ENCODE data around the gene SCO1.

SCO1 gene

DNA sequence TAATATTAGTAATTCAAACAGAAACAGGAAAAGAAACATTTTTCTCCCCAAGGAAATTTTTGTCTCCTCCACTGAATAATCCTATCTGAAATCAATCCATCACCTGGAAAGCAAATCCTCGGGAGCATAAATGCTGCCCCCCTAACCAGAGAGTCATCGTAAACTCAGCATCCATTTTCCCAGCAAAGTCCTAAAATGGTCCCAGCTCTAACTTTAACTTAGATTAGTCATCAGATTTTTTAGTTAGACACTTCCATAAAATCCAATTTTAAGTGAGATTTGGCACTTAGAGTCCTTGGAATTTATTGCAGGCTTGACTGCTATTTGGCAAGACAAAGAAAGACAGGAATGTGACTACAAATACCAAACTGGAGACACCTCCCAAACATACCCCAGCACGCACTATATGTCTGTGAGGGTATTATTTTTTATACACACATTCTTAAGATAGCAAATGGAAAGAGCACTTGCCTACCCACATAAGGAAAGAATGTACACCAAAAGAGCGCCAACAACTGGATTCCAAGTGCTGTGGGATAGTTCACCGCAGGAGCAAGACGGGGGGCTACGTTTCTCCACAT lies 15.4 kb downstream of the SCO1 start:
- no peak overlapping the region for H3K27ac ChIP-seq (ENCODE audit: low read depth, low read length)
- H3K4me1 ChIP-seq (ENCODE audit: control insufficient read depth, insufficient read depth, low read length), result no peaks in the 10 kb centered on the region
- peaks cover 93% of the 10 kb centered on the region for H3K36me3 ChIP-seq (ENCODE audit: control insufficient read depth, insufficient read depth, low read length)
- no peak overlapping the region for H3K4me3 ChIP-seq (ENCODE audit: low read depth, low read length)
- H3K27me3 ChIP-seq (ENCODE audit: control insufficient read depth, insufficient read depth, low read length), result no peaks in the 10 kb centered on the region
- H3K9ac ChIP-seq (ENCODE audit: low read depth, low read length), result no peak overlapping the region
- H3K9me3 ChIP-seq (ENCODE audit: control insufficient read depth, insufficient read depth, low read length), result no peaks in the 10 kb centered on the region

DNA sequence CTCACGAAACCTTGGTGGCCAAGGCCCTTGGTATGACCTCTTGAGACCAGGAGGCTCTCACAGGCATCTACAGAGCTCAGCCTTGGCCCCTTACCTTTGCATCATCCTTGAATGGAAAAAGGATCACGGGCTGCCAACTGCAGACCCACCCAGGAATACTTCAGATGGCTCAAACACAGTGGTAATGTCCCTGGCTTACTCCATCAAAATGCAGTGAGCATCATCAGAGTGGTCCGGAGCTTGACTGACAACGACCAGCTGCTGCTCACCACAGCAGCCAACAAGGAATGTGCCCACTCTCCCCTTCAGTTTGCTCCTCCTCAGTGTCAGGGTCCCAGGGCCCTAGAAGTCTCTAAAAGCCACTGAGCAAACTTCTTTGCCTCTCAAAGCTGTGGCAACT lies 22.6 kb downstream of the SCO1 start:
- Histone ChIP-seq H3K4me1 (ENCODE audit: control insufficient read depth, insufficient read depth, low read length) (no peaks in the 10 kb centered on the region), H3K36me3 (ENCODE audit: control insufficient read depth, insufficient read depth, low read length) (peaks cover 51% of the 10 kb centered on the region), H3K9ac (ENCODE audit: low read depth, low read length) (no peak overlapping the region), H3K27me3 (ENCODE audit: control insufficient read depth, insufficient read depth, low read length) (no peaks in the 10 kb centered on the region), H3K9me3 (ENCODE audit: control insufficient read depth, insufficient read depth, low read length) (no peaks in the 10 kb centered on the region), H3K27ac (ENCODE audit: low read depth, low read length) (no peak overlapping the region), H3K4me3 (ENCODE audit: low read depth, low read length) (no peak overlapping the region)

DNA sequence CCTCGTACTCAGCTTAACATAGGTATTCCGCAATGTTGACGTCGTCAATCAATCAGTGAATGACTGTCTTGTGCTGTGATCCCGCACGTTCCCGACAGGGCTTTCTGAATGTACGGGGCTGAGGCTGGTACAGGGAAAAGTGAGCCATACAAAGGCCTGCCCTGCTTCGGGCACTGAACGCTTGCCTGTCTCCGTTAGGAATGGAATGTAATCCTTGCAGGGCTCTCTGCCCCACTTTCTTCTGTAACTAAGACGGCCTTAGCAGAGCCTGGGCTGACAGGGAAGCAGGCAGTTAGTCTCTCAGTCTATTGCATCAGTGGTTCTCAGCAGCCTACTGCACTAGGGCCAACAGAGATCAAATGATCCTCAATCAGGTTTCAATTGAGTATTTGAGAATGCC lies 24.0 kb downstream of the SCO1 start:
- H3K9me3 ChIP-seq (ENCODE audit: control insufficient read depth, insufficient read depth, low read length), result no peaks in the 10 kb centered on the region
- H3K9ac ChIP-seq (ENCODE audit: low read depth, low read length), result no peak overlapping the region
- H3K36me3 ChIP-seq (ENCODE audit: control insufficient read depth, insufficient read depth, low read length), result peaks cover 37% of the 10 kb centered on the region
- no peaks in the 10 kb centered on the region for H3K4me1 ChIP-seq (ENCODE audit: control insufficient read depth, insufficient read depth, low read length)
- no peaks in the 10 kb centered on the region for H3K27me3 ChIP-seq (ENCODE audit: control insufficient read depth, insufficient read depth, low read length)
- no peak overlapping the region for H3K4me3 ChIP-seq (ENCODE audit: low read depth, low read length)
- no peak overlapping the region for H3K27ac ChIP-seq (ENCODE audit: low read depth, low read length)

DNA sequence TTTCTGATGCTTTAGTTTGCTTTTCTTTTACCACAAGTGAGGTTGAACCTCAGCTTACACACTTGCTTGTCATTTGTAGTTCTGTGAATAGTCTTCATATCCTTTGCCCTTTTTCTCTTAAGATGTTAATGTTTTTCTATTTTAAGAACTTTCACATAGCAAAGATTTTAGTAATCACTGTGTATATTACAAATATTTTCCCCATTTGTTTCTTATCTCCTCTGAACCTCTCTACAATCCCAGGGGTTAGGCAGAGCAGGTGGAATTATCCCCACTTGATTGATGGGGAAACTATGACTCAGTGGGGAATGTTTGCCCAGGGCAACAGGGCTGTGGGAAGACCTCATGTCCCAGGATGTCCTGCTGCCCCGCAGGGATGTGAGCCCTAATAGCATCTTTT lies 28.6 kb downstream of the SCO1 start:
- H3K4me1 ChIP-seq (ENCODE audit: control insufficient read depth, insufficient read depth, low read length), result no peaks in the 10 kb centered on the region
- H3K36me3 ChIP-seq (ENCODE audit: control insufficient read depth, insufficient read depth, low read length), result peaks cover 3% of the 10 kb centered on the region; the same call in 1 of the 2 replicates
- no peak overlapping the region for H3K4me3 ChIP-seq (ENCODE audit: low read depth, low read length)
- H3K9me3 ChIP-seq (ENCODE audit: control insufficient read depth, insufficient read depth, low read length), result no peaks in the 10 kb centered on the region
- no peaks in the 10 kb centered on the region for H3K27me3 ChIP-seq (ENCODE audit: control insufficient read depth, insufficient read depth, low read length)
- H3K9ac ChIP-seq (ENCODE audit: low read depth, low read length), result no peak overlapping the region
- no peak overlapping the region for H3K27ac ChIP-seq (ENCODE audit: low read depth, low read length)

DNA sequence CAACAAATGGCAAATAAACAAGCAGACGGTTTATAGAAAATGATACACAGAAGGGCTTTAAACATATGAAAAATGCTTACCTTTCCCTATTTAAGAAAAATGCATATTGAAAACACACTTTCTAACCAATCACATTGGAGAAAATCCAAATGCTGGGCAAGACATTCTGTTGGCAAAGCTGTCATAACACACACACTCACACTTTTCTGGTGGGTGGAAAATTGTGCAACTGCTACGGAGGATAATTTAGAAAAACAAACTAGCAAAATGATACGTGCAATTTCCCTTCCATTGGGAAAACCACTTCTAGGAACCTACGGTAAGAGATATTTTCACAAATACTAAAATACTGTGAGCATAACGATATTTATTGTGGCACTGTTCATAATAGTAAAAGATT lies 30.4 kb downstream of the SCO1 start:
- no peaks in the 10 kb centered on the region for H3K36me3 ChIP-seq (ENCODE audit: control insufficient read depth, insufficient read depth, low read length)
- H3K27ac ChIP-seq (ENCODE audit: low read depth, low read length), result no peak overlapping the region
- H3K4me1 ChIP-seq (ENCODE audit: control insufficient read depth, insufficient read depth, low read length), result no peaks in the 10 kb centered on the region
- no peak overlapping the region for H3K4me3 ChIP-seq (ENCODE audit: low read depth, low read length)
- H3K27me3 ChIP-seq (ENCODE audit: control insufficient read depth, insufficient read depth, low read length), result no peaks in the 10 kb centered on the region
- no peak overlapping the region for H3K9ac ChIP-seq (ENCODE audit: low read depth, low read length)
- no peaks in the 10 kb centered on the region for H3K9me3 ChIP-seq (ENCODE audit: control insufficient read depth, insufficient read depth, low read length)

DNA sequence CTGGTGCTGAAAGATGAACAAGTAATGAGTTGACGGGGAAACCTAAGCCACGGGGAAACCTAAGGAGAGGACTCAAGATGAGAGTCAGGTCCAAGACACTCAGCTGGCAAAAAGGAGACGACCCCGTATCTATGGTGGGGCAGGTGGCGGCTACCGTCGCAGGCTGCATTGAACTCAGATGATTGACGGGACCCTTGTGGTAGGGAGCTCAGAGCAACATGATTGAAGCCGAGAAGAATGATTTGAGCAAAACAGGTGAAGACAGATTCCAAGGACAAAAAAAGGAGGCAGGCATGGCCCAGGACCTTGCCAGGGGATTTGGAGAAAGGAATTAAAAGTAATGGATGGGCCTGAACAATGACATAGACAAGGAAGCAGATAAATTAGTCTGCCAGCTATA lies 32.8 kb downstream of the SCO1 start:
- no peak overlapping the region for H3K4me3 ChIP-seq (ENCODE audit: low read depth, low read length)
- no peak overlapping the region for H3K9ac ChIP-seq (ENCODE audit: low read depth, low read length)
- H3K27ac ChIP-seq (ENCODE audit: low read depth, low read length), result no peak overlapping the region
- H3K9me3 ChIP-seq (ENCODE audit: control insufficient read depth, insufficient read depth, low read length), result no peaks in the 10 kb centered on the region
- no peaks in the 10 kb centered on the region for H3K4me1 ChIP-seq (ENCODE audit: control insufficient read depth, insufficient read depth, low read length)
- no peaks in the 10 kb centered on the region for H3K27me3 ChIP-seq (ENCODE audit: control insufficient read depth, insufficient read depth, low read length)
- H3K36me3 ChIP-seq (ENCODE audit: control insufficient read depth, insufficient read depth, low read length), result no peaks in the 10 kb centered on the region

DNA sequence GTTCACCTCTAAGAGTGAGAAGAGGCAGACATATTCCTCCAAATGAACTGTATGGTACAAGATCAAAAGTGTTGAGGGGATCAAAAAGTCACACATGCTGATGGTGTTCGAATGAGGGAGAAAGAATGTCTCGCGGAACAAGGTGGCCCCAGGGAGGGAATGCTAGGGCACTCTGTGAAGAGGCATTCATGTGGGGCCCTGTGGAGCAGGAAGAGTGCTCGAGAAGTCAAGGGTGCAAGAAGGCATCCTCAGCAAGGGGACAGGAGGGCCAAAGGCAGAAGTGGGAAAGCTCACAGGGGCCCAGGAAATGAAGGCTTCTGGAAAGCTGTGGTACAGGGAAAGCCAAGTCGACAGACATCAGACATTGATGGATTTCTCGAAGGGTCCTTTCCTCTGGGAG lies 34.1 kb downstream of the SCO1 start:
- no peak overlapping the region for H3K27ac ChIP-seq (ENCODE audit: low read depth, low read length)
- H3K4me1 ChIP-seq (ENCODE audit: control insufficient read depth, insufficient read depth, low read length), result no peaks in the 10 kb centered on the region
- H3K9me3 ChIP-seq (ENCODE audit: control insufficient read depth, insufficient read depth, low read length), result no peaks in the 10 kb centered on the region
- H3K36me3 ChIP-seq (ENCODE audit: control insufficient read depth, insufficient read depth, low read length), result no peaks in the 10 kb centered on the region
- H3K4me3 ChIP-seq (ENCODE audit: low read depth, low read length), result no peak overlapping the region
- no peaks in the 10 kb centered on the region for H3K27me3 ChIP-seq (ENCODE audit: control insufficient read depth, insufficient read depth, low read length)
- H3K9ac ChIP-seq (ENCODE audit: low read depth, low read length), result no peak overlapping the region

DNA sequence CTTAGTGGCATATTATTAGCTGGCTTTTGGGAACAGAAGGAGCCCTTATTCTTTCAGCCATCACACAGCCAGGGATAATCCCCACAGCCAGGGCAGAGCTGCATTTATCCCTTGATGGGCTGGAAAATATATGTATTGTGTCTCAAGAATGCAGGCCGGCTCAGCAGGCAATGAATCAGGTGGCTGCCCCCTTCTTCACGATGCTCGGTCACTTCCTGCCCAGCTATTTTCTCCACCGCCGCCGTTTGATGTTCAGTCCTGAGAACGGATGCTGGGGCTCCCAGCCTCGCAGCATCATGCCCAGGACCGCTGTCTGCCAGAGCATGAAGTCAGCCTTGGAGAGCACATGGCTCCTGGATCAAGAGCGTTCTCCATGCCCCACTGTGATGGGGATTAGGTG lies 35.9 kb downstream of the SCO1 start:
- no peaks in the 10 kb centered on the region for H3K36me3 ChIP-seq (ENCODE audit: control insufficient read depth, insufficient read depth, low read length)

DNA sequence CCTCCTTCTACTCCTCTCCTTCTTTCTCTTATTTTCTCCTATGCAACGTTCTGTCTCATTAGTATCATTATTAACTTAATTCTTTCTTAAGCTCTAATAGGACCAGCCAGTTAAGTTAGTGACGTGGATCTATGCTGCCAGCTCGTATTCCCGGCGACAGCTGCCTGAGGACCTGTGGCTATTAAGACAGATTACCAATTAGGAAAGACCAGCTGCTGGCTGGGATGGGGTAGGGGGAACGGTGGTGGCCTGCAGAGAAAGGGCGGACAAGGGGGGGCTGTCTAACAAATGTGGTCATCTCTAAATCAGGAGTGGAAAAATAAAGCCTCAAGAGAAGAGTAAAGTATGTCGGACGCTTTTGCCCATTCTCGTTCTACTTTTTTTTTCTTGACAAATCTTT lies 39.5 kb downstream of the SCO1 start:
- Histone ChIP-seq H3K27me3 (ENCODE audit: control insufficient read depth, insufficient read depth, low read length) (no peaks in the 10 kb centered on the region), H3K27ac (ENCODE audit: low read depth, low read length) (no peak overlapping the region), H3K9ac (ENCODE audit: low read depth, low read length) (no peak overlapping the region), H3K36me3 (ENCODE audit: control insufficient read depth, insufficient read depth, low read length) (no peaks in the 10 kb centered on the region), H3K9me3 (ENCODE audit: control insufficient read depth, insufficient read depth, low read length) (no peaks in the 10 kb centered on the region), H3K4me1 (ENCODE audit: control insufficient read depth, insufficient read depth, low read length) (no peaks in the 10 kb centered on the region), H3K4me3 (ENCODE audit: low read depth, low read length) (no peak overlapping the region)

More for the DNA sequence above, 35.9 kb downstream of the SCO1 start:
- H3K27ac ChIP-seq (ENCODE audit: low read depth, low read length), result no peak overlapping the region
- H3K9me3 ChIP-seq (ENCODE audit: control insufficient read depth, insufficient read depth, low read length), result no peaks in the 10 kb centered on the region
- H3K27me3 ChIP-seq (ENCODE audit: control insufficient read depth, insufficient read depth, low read length), result no peaks in the 10 kb centered on the region
- no peaks in the 10 kb centered on the region for H3K4me1 ChIP-seq (ENCODE audit: control insufficient read depth, insufficient read depth, low read length)
- no peak overlapping the region for H3K4me3 ChIP-seq (ENCODE audit: low read depth, low read length)
- no peak overlapping the region for H3K9ac ChIP-seq (ENCODE audit: low read depth, low read length)

DNA sequence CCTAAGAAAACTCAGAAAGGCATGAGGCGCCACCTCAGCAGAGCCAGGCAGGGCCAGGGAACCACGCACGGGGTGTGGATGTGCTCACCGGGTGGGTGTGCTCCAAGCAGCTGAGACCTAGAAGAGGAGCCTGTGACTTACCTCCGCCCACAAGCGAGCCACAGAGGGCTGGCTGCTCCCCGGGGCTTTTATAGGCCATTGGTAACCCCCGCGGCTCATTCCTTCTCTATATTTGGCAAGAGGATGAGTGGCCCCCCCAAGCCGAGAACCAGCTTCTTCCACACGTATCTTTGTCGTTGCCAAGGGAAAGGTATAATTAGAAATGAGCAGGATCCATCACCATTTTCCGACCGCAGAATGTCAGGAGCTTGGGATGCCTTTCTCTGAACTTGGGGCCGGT lies 40.2 kb downstream of the SCO1 start, which contains the start of gene MYH3:
MYH3 (minus strand) TSS at position 162 of the 400 bp plus-strand sequence. CDS start 2,245 bp downstream, outside the sequence.
- Histone ChIP-seq H3K36me3 (ENCODE audit: control insufficient read depth, insufficient read depth, low read length) (no peaks in the 10 kb centered on the region), H3K27ac (ENCODE audit: low read depth, low read length) (no peak within 1 kb of the TSS), H3K9ac (ENCODE audit: low read depth, low read length) (no peak within 1 kb of the TSS), H3K4me1 (ENCODE audit: control insufficient read depth, insufficient read depth, low read length) (no peaks in the 10 kb centered on the region), H3K9me3 (ENCODE audit: control insufficient read depth, insufficient read depth, low read length) (no peaks in the 10 kb centered on the region), H3K27me3 (ENCODE audit: control insufficient read depth, insufficient read depth, low read length) (no peaks in the 10 kb centered on the region), H3K4me3 (ENCODE audit: low read depth, low read length) (no peak within 1 kb of the TSS)

DNA sequence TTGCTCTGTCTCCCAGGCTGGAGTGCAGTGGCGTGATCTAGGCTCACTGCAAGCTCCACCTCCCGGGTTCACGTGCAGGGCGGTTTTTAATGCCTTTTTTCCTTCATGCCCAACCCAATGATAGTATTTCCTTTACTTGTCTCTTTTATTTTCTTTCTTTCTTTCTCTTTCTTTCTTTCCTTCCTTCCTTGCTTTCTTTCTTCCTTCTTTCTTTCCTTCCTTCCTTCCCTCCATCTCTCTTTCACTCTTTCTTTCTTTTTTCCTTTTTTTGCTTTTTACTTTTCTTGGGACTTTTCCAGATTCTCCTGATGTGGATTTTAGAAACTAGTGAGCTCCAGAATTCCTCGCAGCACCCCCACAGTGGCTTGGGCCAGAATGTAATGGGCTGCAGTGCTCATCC lies 43.3 kb downstream of the SCO1 start:
- H3K9ac ChIP-seq (ENCODE audit: low read depth, low read length), result no peak overlapping the region
- H3K36me3 ChIP-seq (ENCODE audit: control insufficient read depth, insufficient read depth, low read length), result no peaks in the 10 kb centered on the region
- H3K4me3 ChIP-seq (ENCODE audit: low read depth, low read length), result no peak overlapping the region
- H3K4me1 ChIP-seq (ENCODE audit: control insufficient read depth, insufficient read depth, low read length), result no peaks in the 10 kb centered on the region
- H3K27ac ChIP-seq (ENCODE audit: low read depth, low read length), result no peak overlapping the region
- no peaks in the 10 kb centered on the region for H3K27me3 ChIP-seq (ENCODE audit: control insufficient read depth, insufficient read depth, low read length)
- no peaks in the 10 kb centered on the region for H3K9me3 ChIP-seq (ENCODE audit: control insufficient read depth, insufficient read depth, low read length)
